Choroid plexus epithelial cell (primary cell): ENCODE measurements around the gene NFIC.
"Not testable (repeated sequence)": the region's sequence is repeated elsewhere in the genome, so short reads cannot be mapped to it uniquely, and the experiment has no call there.

Source experiments
- DNase-seq: peaks from one replicate; pipeline ENCODE4 v3.0.0-alpha.2; 2010; ENCODE audit warnings: low read depth
- H3K4me3 ChIP-seq: 2 replicates; pipeline ENCODE4 v1.5.1; 2011; ENCODE audit warnings: low read depth, mild to moderate bottlenecking, control low read depth, low read length, moderate library complexity
- TF ChIP-seq, protein P1 (sequence below): conservative IDR thresholded peaks from 2 replicates; pipeline ENCODE4 v1.5.1; 2011; ENCODE audit warnings: low read depth, mild to moderate bottlenecking, control low read depth, inconsistent platforms, low read length, moderate library complexity

Gene NFIC

DNA sequence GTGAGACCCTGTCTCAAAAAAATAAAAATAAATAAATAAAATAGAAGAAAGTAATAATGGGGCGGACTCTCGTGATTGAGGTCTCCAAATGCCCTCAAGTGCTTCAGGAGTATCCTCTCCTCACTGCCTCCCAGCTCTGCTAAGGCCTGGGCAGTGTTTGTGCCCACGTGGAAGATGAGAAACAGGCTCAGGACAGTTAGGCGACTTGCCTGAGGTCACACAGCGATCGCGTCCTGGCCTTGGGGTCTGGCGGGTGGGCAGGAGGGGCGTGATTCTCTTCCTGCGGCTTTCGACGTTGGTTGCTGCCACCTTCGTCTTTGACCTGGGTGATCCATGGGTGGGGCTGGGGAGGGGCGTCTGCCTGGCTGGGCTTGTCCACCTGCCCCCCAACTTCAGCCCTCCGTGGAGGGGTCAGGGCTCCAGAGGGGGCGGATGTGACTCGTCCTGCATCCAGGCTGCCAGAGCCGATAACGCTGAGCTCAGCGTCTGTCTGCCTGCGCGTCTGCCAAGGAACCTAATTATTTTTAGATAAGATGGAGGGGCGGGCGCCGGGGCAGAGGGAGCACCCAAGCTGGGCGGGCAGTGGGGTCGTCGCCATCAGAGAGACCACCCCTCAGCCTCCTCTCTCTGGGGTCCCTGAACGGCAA is 56.9 kb downstream of the NFIC start:
- DNase-seq, result peak; percentile 50
- no peak overlapping the region for H3K4me3 ChIP-seq
- TF ChIP-seq, protein P1, sequence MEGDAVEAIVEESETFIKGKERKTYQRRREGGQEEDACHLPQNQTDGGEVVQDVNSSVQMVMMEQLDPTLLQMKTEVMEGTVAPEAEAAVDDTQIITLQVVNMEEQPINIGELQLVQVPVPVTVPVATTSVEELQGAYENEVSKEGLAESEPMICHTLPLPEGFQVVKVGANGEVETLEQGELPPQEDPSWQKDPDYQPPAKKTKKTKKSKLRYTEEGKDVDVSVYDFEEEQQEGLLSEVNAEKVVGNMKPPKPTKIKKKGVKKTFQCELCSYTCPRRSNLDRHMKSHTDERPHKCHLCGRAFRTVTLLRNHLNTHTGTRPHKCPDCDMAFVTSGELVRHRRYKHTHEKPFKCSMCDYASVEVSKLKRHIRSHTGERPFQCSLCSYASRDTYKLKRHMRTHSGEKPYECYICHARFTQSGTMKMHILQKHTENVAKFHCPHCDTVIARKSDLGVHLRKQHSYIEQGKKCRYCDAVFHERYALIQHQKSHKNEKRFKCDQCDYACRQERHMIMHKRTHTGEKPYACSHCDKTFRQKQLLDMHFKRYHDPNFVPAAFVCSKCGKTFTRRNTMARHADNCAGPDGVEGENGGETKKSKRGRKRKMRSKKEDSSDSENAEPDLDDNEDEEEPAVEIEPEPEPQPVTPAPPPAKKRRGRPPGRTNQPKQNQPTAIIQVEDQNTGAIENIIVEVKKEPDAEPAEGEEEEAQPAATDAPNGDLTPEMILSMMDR, result no peak

DNA sequence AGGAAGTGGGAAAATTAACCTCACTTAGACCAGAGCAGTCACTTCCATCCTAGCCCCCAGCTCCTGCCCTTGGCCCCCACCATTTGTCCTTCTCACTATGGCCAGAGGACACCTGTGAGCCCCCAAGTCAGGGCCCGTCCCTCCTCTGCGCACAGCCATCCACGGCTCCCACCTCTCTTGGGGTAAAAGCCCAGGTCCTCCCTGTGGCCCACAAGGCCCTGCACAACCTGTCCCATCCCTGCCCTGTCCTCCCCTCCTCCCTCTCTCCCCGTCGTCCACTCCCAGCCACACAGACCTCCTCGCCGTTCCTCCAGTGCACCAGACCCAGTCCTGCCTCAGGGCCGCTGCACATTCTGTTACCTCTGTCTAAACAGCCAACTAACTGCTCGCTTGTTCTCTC is 60.0 kb downstream of the NFIC start:
- H3K4me3 ChIP-seq, result no peak overlapping the region
- no peak for DNase-seq
- TF ChIP-seq, protein P1, result no peak

DNA sequence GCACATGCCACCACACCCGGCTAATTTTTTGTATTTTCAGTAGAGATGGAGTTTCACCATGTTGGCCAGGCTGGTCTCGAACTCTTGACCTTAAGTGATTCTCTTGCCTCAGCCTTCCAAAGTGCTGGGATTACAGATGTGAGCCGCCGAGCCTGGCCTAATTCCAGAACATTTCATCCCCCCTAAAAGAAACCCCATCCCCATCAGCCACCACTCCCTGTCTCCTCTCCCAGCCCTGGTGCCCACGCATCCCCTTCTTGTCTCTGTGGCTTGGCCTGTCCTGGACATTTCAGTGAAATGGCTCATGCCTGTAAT is 63.9 kb downstream of the NFIC start:
- DNase-seq, H3K4me3 ChIP-seq: not testable (repeated sequence)

DNA sequence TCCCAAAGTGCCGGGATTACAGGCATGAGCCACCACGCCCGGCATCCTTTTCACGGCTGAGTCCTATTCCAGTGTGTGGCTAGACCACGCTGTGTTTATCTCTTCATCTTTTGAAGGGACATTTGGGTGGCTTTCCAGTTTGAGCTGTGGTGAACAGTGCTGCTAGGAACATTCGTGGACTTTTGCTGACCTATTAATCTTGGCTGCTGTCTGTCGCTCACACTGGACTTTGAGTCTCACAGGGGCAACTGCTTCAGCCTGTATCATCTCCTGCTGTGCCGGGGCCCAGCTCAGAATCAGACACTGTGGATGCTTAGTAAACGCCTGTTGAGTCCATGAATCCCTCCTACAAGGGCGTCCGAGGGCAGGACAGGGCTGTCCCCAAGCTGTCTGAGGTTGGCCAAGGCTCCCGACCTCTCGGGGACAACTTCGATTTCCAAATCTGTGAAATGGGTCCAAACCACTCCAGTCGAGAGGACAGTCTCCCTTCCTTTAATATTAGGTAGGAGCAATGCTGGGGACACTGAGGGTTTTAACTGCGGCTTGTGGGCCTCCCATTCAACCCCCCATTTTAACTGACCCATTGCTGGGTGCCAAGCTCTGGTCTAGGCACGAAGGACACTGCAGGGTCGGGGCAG is 65.5 kb downstream of the NFIC start:
- TF ChIP-seq, protein P1, result no peak

DNA sequence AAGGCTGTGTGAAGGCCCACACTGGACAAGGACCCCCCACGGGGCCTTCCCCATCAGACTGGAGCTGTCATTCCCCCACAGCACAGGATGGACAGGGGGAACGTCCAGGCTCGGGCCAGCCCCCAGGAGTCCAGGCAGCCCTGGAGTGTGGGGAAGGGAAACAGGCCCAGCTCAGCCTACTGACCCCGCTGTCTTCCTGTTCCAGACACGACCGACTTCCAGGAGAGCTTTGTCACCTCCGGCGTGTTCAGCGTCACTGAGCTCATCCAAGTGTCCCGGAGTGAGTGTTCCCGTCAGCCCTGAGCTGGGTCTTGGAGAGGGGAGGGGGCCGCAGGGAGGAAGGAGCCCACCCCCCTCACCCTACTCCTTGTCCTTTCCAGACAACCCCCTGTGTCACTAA is 66.9 kb downstream of the NFIC start:
- DNase-seq, result no peak
- H3K4me3 ChIP-seq, result no peak overlapping the region
- TF ChIP-seq, protein P1, result no peak

More for the DNA sequence above, 65.5 kb downstream of the NFIC start:
- DNase-seq, result no peak
- no peak overlapping the region for H3K4me3 ChIP-seq

DNA sequence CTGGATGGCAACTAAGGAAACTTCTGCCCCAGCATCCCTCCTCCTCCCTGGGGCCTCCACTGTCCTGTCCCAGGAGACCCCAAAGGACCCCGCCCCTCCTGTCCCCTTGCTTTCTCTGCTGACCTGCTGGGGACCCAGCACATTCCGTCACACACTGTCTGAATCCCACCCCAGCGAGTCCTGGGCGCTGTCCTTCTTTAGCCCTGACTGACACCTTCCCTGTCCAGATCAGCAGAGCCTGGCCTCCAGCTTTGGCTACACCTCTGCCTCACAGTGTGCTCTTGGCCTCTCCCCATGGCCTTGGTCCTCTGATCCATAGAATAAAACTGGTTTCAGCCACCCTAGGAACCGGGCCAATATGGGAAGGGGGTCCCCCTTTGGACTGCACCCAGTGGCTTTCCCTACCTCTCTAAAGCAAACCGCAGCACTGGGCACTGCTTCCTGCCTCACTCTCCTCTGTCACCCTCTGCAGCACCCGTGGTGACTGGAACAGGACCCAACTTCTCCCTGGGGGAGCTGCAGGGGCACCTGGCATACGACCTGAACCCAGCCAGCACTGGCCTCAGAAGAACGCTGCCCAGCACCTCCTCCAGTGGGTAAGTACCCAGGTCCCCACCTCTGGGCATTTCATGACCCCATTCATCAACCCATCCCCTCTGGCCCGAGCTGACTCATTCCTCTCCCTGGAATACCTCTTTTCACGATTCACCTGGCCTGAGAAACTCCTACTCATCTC is 67.6 kb downstream of the NFIC start:
- no peak overlapping the region for H3K4me3 ChIP-seq
- TF ChIP-seq, protein P1, result no peak
- DNase-seq, result no peak

DNA sequence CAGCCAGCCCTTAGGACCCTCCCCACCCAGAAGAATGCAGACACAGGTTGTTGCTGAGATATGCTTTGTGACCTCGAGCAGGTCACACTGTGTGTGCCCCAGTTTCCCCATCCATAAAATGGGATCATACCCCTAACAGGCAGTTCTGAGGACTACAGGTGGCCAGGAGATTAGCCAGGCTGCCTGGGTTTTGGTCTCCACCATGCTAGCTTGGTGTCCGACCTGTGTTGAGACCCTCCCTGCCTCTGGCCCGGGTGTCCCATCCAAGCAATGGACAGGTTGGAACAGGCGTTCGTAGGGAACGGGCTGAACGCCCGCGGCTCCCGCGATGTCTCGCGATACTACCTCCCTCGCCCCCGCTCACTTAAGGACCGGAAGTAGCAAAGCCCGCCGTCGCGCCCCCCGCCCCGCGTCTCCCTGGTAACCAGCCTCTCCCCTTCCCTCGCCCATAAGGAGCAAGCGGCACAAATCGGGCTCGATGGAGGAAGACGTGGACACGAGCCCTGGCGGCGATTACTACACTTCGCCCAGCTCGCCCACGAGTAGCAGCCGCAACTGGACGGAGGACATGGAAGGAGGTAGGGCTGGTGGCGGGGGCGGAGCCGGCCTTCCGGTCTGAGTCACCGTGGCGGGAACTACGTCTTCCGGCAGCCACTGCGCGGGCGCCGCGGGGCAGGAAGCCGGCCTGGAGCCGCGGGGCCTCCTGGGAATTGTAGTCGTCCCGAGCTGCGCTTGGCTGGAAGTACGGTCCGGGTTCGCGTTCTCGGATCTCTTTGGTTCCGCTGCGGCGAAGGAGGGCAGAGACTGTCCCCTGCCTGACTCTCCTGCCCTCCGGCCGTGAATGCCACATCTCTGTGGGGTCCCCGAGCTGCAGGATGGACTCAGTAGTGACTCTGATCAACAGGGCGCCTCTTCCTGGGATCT is 68.5 kb downstream of the NFIC start:
- peak overlapping the region; percentile 69 for H3K4me3 ChIP-seq
- DNase-seq, result peak; percentile 97
- TF ChIP-seq, protein P1, result no peak
